ENCODE data around the gene TEDDM1. TPM values are rescaled to one million over a fixed set of nuclear protein-coding genes. Genes with fewer than 3 reads are reported as not detected.

The TEDDM1 gene
- total and polyA plus RNA-seq, 2 experiments from 2014 or later = not detected

DNA sequence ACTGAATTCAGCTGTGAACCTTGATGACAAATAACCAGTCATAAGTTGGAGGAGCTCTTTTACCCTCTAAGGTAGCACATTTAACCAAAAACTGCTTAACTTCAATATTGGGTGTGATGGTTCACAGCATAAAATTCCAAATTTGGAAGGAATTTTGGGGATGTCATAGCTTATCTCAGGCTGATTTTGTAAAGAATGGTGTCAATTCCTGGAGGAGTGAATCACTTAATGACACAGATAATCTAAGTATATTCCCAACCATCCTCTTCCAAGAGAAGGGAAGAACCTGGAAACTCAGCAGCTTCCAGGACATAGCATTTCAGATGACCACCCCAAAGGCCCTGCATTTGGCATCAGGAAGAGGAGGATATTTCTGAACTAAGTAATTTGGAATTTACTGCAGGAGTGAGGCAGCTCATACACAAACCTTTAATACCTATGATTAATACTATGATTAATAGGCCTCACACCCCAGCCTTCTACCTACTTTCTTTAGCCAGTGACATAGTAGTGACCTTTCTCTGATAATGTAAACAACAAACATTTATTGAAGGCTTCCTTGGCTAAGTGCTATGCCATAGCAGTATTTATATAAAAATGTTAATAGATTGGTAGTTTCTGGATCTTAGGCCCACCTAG lies 23.4 kb downstream of the TEDDM1 start (continued):
- TF ChIP-seq ZNF462 (CRISPR knock-in tag; IDR thresholded peaks at IDR 0.05) (no peak), NANOG (IDR thresholded peaks at IDR 0.05; ENCODE audit: borderline replicate concordance) (no peak), EZH2 (IDR thresholded peaks at IDR 0.05; ENCODE audit: low read depth, unreplicated experiment) (no peak)

DNA sequence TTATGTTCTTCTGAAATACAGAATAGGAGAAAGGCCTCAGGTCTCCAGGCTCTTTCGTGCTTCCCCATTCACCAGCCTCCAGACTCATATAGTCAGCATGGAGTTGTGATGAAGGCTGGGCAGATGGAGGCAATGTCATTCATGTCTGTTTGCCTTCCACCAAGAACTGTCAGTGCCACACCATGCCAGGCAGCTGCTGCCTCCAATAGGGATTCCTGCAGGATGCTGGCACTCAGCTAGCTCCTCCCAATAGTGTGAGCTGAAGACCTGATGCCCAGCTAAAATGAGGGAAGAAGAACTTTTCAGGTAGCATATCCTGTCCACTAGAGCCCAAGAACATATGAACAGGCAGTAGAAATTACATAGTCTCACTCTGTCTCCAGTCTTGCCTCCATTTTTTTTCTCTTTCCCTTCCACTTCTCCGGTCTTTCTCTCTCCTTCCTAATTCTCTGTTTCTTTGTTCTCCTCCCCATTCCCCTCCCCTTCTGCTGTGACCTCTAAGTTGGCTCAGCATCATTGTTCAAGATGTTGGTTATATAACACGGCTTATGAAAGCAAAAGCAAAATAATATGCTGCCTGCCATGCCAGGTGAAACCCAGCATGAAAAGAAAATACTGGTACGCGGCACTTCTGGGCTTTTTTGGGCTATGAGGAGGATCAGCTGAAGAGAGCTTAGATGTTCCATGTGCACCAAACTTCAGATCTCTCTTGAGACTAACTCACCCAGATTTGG lies 26.2 kb downstream of the TEDDM1 start:
- Histone ChIP-seq H3F3A (replicated peaks; ENCODE audit: low read depth) (no peaks in the 10 kb centered on the region), H3K27me3 (ENCODE audit: insufficient read depth) (no peaks in the 10 kb centered on the region), H3K4me3 (no peak overlapping the region), H2AFZ (no peak overlapping the region), H3K4me1 (ENCODE audit: insufficient read depth) (no peaks in the 10 kb centered on the region), H3K27ac (ENCODE audit: low read depth) (no peak overlapping the region), H3K36me3 (ENCODE audit: insufficient read depth) (no peaks in the 10 kb centered on the region), H3K9me2 (ENCODE audit: insufficient read depth) (no peaks in the 10 kb centered on the region), H3K4me2 (no peak overlapping the region), H4K20me1 (replicated peaks; ENCODE audit: insufficient read depth) (no peaks in the 10 kb centered on the region), H3K79me2 (replicated peaks; ENCODE audit: insufficient read depth) (no peaks in the 10 kb centered on the region)
- no peak overlapping the region for H3K27ac Mint-ChIP-seq
- H3K4me1 Mint-ChIP-seq = no peaks in the 10 kb centered on the region
- DNase-seq (ENCODE audit: low spot score) (no peak), ATAC-seq (no peak)
- no peak overlapping the region for H3K4me3 Mint-ChIP-seq
- no peaks in the 10 kb centered on the region for H3K9me3 Mint-ChIP-seq
- peaks cover 6% of the 10 kb centered on the region for H3K27me3 Mint-ChIP-seq (ENCODE audit: insufficient read depth, low read depth, poor library complexity)
- H3K36me3 Mint-ChIP-seq (ENCODE audit: low read depth) = no peaks in the 10 kb centered on the region
- TF ChIP-seq EZH2 (IDR thresholded peaks at IDR 0.05; ENCODE audit: low read depth, unreplicated experiment) = no peak
- TF ChIP-seq POLR2AphosphoS5 (IDR thresholded peaks at IDR 0.05; ENCODE audit: low read depth) = no peak
- TF ChIP-seq EZH2phosphoT487 (IDR thresholded peaks at IDR 0.05; ENCODE audit: unreplicated experiment) = no peak
- no peak for TF ChIP-seq NANOG (IDR thresholded peaks at IDR 0.05; ENCODE audit: borderline replicate concordance)
- no peak for TF ChIP-seq REST (IDR thresholded peaks at IDR 0.05; ENCODE audit: unreplicated experiment)
- TF ChIP-seq, protein P1, sequence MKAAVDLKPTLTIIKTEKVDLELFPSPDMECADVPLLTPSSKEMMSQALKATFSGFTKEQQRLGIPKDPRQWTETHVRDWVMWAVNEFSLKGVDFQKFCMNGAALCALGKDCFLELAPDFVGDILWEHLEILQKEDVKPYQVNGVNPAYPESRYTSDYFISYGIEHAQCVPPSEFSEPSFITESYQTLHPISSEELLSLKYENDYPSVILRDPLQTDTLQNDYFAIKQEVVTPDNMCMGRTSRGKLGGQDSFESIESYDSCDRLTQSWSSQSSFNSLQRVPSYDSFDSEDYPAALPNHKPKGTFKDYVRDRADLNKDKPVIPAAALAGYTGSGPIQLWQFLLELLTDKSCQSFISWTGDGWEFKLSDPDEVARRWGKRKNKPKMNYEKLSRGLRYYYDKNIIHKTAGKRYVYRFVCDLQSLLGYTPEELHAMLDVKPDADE (IDR thresholded peaks at IDR 0.05) = no peak
- no peak for TF ChIP-seq CTCF (conservative IDR thresholded peaks at IDR 0.05; ENCODE audit: low read depth in 2 of 2)
- no peak for TF ChIP-seq JUNB (IDR thresholded peaks at IDR 0.05; ENCODE audit: unreplicated experiment)
- TF ChIP-seq ZNF114 (CRISPR knock-in tag; IDR thresholded peaks at IDR 0.05) = no peak

Data from GM23338 (cell line).